Measurements from ENCODE around the gene TRDMT1. TPM values are rescaled to one million over a fixed set of nuclear protein-coding genes. Genes with fewer than 3 reads are reported as not detected.

Gene TRDMT1
- total RNA-seq, 1 donor from 2014 or later: 35.6 TPM

GRCh38 chr10:17138460-17139042 is 62.9 kb downstream of the TRDMT1 start:
- H2AFZ ChIP-seq (replicated peaks): no peak overlapping the region
- no peak for TF ChIP-seq CTCF (IDR thresholded peaks at IDR 0.05)
- TF ChIP-seq EZH2 (IDR thresholded peaks at IDR 0.05): no peak
- no peak for TF ChIP-seq EZH2phosphoT487 (IDR thresholded peaks at IDR 0.05)
- no peaks in the 10 kb centered on the region for H3K79me2 ChIP-seq (ENCODE audit: low read depth)
- Mint-ChIP-seq H3K27me3 (ENCODE audit: insufficient read depth, low read depth) (peaks cover 2% of the 10 kb centered on the region), H3K4me1 (peaks cover 17% of the 10 kb centered on the region), H3K9me3 (peaks cover 12% of the 10 kb centered on the region), H3K27ac (no peak overlapping the region), H3K4me3 (no peak overlapping the region), H3K36me3 (peaks cover 10% of the 10 kb centered on the region)
- no peaks in the 10 kb centered on the region for H3K36me3 ChIP-seq
- peaks cover 20% of the 10 kb centered on the region for H3K4me1 ChIP-seq
- no peaks in the 10 kb centered on the region for H4K20me1 ChIP-seq (ENCODE audit: low read depth)
- no peaks in the 10 kb centered on the region for H3F3A ChIP-seq (ENCODE audit: low read depth)
- H3K9me3 ChIP-seq (ENCODE audit: low read depth): no peaks in the 10 kb centered on the region
- no peaks in the 10 kb centered on the region for H3K27me3 ChIP-seq
- H3K4me2 ChIP-seq: no peak overlapping the region
- H3K4me3 ChIP-seq: no peak overlapping the region
- no peak for DNase-seq (ENCODE audit: low spot score)
- H3K9ac ChIP-seq: no peak overlapping the region
- H3K27ac ChIP-seq: no peak overlapping the region

DNA sequence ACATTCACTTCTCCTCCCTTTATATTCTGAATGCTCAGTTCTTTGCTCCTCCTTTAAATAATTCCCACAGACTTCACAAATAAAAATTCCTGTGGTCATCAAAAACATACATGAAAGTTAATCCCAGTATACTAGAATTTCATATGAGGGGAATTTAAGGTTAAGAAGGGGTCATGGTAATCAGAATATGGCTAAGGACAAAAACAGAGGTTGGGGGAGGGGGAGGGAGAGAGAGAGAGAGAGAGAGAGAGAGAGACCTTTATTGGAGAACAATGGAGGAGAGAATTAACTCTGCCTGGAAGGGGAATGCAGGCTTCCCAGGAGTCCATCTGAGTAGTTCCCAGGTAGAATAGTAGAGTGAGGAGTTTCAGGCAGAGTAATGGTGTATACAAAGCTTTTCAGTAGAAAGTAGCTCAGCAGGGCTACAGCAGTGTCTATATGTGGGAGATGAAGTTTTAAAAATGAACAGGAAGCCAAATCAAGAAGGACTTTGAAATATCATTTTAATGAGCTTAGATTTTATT is 66.7 kb downstream of the TRDMT1 start:
- no peaks in the 10 kb centered on the region for H4K20me1 ChIP-seq (ENCODE audit: low read depth)
- H3K36me3 Mint-ChIP-seq: no peaks in the 10 kb centered on the region
- peaks cover 3% of the 10 kb centered on the region for H3K9me3 Mint-ChIP-seq
- H3K4me2 ChIP-seq: no peak overlapping the region
- H3K27me3 Mint-ChIP-seq (ENCODE audit: insufficient read depth, low read depth): peaks cover 4% of the 10 kb centered on the region
- H3K9me3 ChIP-seq (ENCODE audit: low read depth): no peaks in the 10 kb centered on the region
- H3K27ac Mint-ChIP-seq: peak overlapping the region; percentile 42
- H3K4me1 ChIP-seq: peaks cover 20% of the 10 kb centered on the region
- H3K9ac ChIP-seq: no peak overlapping the region
- no peak for TF ChIP-seq CTCF (IDR thresholded peaks at IDR 0.05)
- TF ChIP-seq EZH2phosphoT487 (IDR thresholded peaks at IDR 0.05): no peak
- TF ChIP-seq EZH2 (IDR thresholded peaks at IDR 0.05): no peak
- H3K4me3 Mint-ChIP-seq: no peak overlapping the region
- no peak overlapping the region for H3K27ac ChIP-seq
- H3K4me1 Mint-ChIP-seq: peaks cover 23% of the 10 kb centered on the region
- no peaks in the 10 kb centered on the region for H3K79me2 ChIP-seq (ENCODE audit: low read depth)
- H3K36me3 ChIP-seq: no peaks in the 10 kb centered on the region
- no peaks in the 10 kb centered on the region for H3F3A ChIP-seq (ENCODE audit: low read depth)
- H3K4me3 ChIP-seq: no peak overlapping the region
- H2AFZ ChIP-seq (replicated peaks): no peak overlapping the region
- DNase-seq (ENCODE audit: low spot score): peak; percentile 37
- no peaks in the 10 kb centered on the region for H3K27me3 ChIP-seq

DNA sequence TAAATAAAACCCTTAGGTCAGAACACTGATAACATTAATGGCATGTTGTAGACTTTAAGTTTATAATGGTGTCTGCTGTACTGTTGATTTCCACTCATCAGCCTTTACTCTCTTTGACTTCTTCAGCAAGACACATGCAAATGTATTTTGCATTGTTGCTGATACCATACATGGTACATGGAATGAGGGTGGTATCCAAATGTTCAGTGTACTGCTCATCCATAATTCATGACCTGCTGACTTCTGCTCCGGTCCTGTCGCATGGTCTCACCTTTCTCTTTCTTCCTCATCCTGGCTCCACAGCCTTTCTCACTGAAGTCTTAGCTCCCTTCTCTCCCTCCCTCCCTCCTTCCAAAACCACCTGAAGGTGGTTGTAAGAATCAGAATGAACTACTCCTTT is 67.2 kb downstream of the TRDMT1 start:
- Mint-ChIP-seq H3K4me1 (peaks cover 23% of the 10 kb centered on the region), H3K9me3 (peaks cover 3% of the 10 kb centered on the region), H3K27ac (peak overlapping the region; percentile 11), H3K36me3 (no peaks in the 10 kb centered on the region), H3K27me3 (ENCODE audit: insufficient read depth, low read depth) (peaks cover 4% of the 10 kb centered on the region), H3K4me3 (no peak overlapping the region)
- no peaks in the 10 kb centered on the region for H3K79me2 ChIP-seq (ENCODE audit: low read depth)
- no peaks in the 10 kb centered on the region for H3K27me3 ChIP-seq
- no peak overlapping the region for H2AFZ ChIP-seq (replicated peaks)
- H3F3A ChIP-seq (ENCODE audit: low read depth): no peaks in the 10 kb centered on the region
- no peaks in the 10 kb centered on the region for H4K20me1 ChIP-seq (ENCODE audit: low read depth)
- no peak for DNase-seq (ENCODE audit: low spot score)
- H3K4me1 ChIP-seq: peaks cover 16% of the 10 kb centered on the region
- no peak overlapping the region for H3K27ac ChIP-seq
- no peaks in the 10 kb centered on the region for H3K9me3 ChIP-seq (ENCODE audit: low read depth)
- H3K36me3 ChIP-seq: no peaks in the 10 kb centered on the region
- TF ChIP-seq EZH2phosphoT487 (IDR thresholded peaks at IDR 0.05) (no peak), EZH2 (IDR thresholded peaks at IDR 0.05) (no peak), CTCF (IDR thresholded peaks at IDR 0.05) (no peak)
- H3K9ac ChIP-seq: no peak overlapping the region
- H3K4me3 ChIP-seq: no peak overlapping the region
- H3K4me2 ChIP-seq: no peak overlapping the region

Measured in neural progenitor cell (in vitro differentiated cells).